Chondrocyte (in vitro differentiated cells): ENCODE results near the gene AKT1. TPM values are rescaled to one million over a fixed set of nuclear protein-coding genes. Genes with fewer than 3 reads are reported as not detected.

Source experiments
- DNase-seq: peaks from one replicate; pipeline ENCODE4 v3.0.0; 2021; ENCODE audit warnings: mixed read lengths, low spot score
- H3K27ac Mint-ChIP-seq: one replicate; pipeline ENCODE4 v1.8.0; 2021; ENCODE audit warnings: mild to moderate bottlenecking, moderate library complexity, mixed read lengths; ENCODE audit not compliant: unreplicated experiment
- H3K27me3 Mint-ChIP-seq: 2 replicates; pipeline ENCODE4 v1.8.0; 2021; ENCODE audit warnings: low read depth, mixed read lengths
- H3K36me3 Mint-ChIP-seq: 2 replicates; pipeline ENCODE4 v1.8.0; 2021; ENCODE audit warnings: low read depth, mixed read lengths
- H3K4me1 Mint-ChIP-seq: 2 replicates; pipeline ENCODE4 v1.8.0; 2021; ENCODE audit warnings: low read depth, mild to moderate bottlenecking, mixed read lengths
- H3K4me3 Mint-ChIP-seq: one replicate; pipeline ENCODE4 v1.8.0; 2021; ENCODE audit warnings: mild to moderate bottlenecking, moderate library complexity, mixed read lengths; ENCODE audit not compliant: unreplicated experiment
- H3K9me3 Mint-ChIP-seq: 2 replicates; pipeline ENCODE4 v1.8.0; 2021; ENCODE audit warnings: low read depth, mixed read lengths
- total RNA-seq: library from RNA; stranded (reverse); gene quantifications from 3 replicates; pipeline ENCODE4 v1.2.1, GENCODE V29; 2021
- TF ChIP-seq, protein P1 (sequence below): fragments of 200-600 bp; sonication (generic); IDR thresholded peaks from 2 replicates; pipeline ENCODE4 v1.5.0; 2021; ENCODE audit warnings: antibody characterized with exemption, mild to moderate bottlenecking, moderate library complexity

The AKT1 gene
- total RNA-seq, 1 donor from 2014 or later, result 156 TPM

DNA sequence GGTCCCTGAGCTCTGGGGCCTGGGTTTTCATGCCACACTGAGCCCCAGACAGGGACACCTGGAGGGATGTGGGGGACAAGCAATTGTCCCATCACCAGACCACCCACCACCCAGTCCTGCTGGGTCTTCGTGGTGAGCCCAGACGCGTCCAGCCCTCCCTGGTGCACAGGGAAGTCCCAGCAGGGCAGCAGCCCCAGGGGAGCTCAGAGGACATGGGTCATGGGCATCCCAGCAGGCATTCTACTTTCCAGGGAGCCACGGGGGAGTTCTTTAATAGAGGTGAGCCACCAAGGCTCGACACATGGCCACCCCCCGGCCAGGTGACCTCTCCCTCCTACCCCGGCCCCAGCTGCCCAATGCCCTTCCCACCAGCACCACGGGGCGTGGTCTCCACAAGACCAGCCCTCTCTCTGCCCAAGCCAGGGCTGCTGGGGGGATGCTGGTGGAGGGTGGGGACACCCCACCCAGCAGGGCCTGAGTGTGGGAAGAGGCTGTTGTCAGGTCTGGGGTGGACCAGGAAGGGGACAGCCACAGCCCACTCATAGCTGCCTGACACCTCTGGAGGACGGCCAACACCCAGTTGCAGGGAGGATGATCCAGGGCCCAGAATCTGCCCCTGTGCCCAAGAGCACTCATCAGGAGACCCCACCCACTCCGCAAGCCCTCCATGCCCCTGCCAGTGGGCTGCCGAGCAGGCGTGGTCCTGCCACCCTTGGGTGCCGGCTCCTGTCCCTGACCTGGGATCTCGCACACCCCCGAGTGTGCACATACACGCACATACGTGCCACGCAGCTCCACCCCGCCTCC, 14.1 kb downstream of the AKT1 start:
- TF ChIP-seq, protein P1, sequence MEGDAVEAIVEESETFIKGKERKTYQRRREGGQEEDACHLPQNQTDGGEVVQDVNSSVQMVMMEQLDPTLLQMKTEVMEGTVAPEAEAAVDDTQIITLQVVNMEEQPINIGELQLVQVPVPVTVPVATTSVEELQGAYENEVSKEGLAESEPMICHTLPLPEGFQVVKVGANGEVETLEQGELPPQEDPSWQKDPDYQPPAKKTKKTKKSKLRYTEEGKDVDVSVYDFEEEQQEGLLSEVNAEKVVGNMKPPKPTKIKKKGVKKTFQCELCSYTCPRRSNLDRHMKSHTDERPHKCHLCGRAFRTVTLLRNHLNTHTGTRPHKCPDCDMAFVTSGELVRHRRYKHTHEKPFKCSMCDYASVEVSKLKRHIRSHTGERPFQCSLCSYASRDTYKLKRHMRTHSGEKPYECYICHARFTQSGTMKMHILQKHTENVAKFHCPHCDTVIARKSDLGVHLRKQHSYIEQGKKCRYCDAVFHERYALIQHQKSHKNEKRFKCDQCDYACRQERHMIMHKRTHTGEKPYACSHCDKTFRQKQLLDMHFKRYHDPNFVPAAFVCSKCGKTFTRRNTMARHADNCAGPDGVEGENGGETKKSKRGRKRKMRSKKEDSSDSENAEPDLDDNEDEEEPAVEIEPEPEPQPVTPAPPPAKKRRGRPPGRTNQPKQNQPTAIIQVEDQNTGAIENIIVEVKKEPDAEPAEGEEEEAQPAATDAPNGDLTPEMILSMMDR, result no peak
- H3K9me3 Mint-ChIP-seq, result no peaks in the 10 kb centered on the region
- no peak overlapping the region for H3K4me3 Mint-ChIP-seq
- no peaks in the 10 kb centered on the region for H3K4me1 Mint-ChIP-seq
- H3K36me3 Mint-ChIP-seq, result peaks cover 1% of the 10 kb centered on the region
- H3K27me3 Mint-ChIP-seq, result no peaks in the 10 kb centered on the region
- no peak overlapping the region for H3K27ac Mint-ChIP-seq
- DNase-seq, result no peak

DNA sequence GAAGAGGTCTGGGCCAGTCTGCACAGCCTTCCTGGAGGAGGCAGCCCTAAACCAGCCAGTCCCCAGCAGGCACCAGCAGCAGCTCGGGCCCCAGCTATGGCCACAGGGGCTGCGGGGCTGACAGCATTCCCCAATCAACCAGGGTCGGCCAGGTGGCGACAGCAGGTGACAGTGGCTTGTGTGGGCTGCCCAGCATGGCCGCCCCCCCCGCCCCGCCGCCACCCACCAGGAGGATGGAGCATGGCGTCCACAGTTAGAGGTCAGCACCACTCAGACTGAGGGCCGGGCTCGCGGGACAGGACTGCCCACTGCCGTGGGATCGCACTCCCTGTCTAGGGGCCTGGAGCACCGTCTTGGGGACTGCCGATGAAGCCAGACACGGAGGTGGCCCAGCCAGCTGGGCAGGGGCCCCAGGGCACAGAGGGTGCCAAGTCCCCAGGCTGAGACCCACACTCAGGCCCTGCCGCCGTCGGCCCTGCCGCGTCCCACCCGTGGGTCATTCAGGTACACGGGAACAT, 15.0 kb downstream of the AKT1 start:
- Mint-ChIP-seq H3K9me3 (no peaks in the 10 kb centered on the region), H3K27me3 (no peaks in the 10 kb centered on the region), H3K4me3 (no peak overlapping the region), H3K27ac (no peak overlapping the region), H3K36me3 (peaks cover 1% of the 10 kb centered on the region), H3K4me1 (no peaks in the 10 kb centered on the region)
- DNase-seq, result no peak
- TF ChIP-seq, protein P1, result no peak

DNA sequence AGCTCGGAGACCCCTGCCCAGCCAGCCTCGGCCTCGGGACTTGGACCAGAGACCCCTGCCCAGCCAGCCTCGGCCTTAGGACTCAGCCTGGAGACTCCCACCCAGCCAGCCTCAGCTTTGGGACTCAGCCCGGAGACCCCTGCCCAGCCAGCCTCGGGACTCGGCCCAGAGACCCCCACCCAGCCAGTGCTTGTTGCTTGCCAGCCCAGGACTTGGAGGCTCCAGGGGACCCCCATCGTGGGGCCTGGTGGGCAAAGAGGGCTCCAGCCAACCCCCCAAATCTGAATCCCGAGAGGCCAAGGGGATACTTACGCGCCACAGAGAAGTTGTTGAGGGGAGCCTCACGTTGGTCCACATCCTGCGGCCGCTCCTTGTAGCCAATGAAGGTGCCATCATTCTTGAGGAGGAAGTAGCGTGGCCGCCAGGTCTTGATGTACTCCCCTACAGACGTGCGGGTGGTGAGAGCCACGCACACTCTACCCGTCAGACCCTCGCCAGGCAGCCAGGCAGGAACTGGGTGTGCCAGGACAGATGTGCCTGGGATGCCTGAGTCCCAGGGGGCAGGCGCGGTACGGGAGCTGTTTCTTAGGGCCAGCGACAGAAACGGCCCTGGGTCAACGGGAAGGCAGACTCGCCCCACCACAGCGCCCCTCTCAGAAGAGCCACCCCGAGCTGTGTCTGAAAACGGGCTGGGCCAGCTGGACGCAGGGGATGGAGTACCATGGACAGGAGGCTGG, 15.6 kb downstream of the AKT1 start:
- H3K4me3 Mint-ChIP-seq, result no peak overlapping the region
- H3K9me3 Mint-ChIP-seq, result no peaks in the 10 kb centered on the region
- H3K27me3 Mint-ChIP-seq, result no peaks in the 10 kb centered on the region
- TF ChIP-seq, protein P1, result no peak
- DNase-seq, result no peak
- no peaks in the 10 kb centered on the region for H3K4me1 Mint-ChIP-seq
- peaks cover 1% of the 10 kb centered on the region for H3K36me3 Mint-ChIP-seq
- no peak overlapping the region for H3K27ac Mint-ChIP-seq

DNA sequence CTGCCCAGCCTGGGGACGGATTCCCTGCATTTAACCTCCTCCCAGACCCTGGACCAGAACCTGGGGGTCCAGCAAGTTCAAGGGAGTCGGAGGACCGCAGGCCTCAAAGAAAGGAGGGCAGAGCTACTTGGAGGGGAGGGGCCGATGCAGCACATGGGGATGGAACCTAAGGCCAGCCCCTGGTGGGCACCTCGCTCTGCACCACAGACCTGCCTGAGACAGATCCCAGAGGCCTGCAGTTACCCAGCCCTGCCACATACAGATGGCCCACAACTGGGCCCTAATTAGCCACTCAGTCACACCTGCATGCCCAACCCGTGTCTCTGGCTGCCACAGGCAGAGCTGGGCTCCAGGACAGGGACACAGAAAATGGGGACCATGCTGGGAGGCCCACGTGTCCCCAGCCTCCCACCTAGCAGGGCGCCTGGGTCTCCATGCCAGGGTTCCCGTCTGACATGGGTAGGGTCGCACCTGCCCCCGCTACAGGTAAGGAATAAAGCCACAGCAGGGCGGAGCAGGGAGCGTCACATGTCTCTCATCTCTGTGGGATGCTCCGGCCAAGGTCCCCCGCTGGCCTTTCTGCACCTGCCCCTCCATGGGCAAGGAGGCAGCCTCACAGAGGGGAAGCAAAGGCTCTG, 16.7 kb downstream of the AKT1 start:
- Mint-ChIP-seq H3K4me3 (no peak overlapping the region), H3K4me1 (no peaks in the 10 kb centered on the region), H3K27ac (no peak overlapping the region), H3K36me3 (peaks cover 1% of the 10 kb centered on the region), H3K27me3 (no peaks in the 10 kb centered on the region), H3K9me3 (no peaks in the 10 kb centered on the region)
- no peak for DNase-seq
- TF ChIP-seq, protein P1, result no peak

DNA sequence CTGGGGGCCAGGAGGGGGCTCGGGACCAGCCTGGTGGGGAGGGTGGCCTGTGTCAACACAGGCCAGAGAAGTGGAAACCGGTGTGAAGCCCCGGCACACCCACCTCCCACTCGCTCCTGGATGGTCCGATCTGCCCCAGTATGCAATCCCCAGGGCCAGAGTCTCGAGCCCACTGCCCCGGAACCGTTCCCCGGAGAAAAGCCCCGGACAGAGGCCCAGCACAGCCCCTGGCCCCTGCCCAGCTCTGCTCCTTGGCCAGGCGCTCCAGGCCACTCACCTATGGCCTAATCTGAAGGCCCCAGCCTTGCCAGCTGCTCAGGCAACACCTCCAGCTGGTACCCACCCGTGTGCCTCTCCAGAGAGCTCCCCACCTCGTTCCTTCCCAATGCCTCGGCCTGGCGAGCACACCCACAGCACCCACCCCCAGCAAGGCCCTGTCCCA, 17.7 kb downstream of the AKT1 start:
- DNase-seq, result no peak
- no peaks in the 10 kb centered on the region for H3K9me3 Mint-ChIP-seq
- H3K27me3 Mint-ChIP-seq, result no peaks in the 10 kb centered on the region
- TF ChIP-seq, protein P1, result no peak
- H3K4me3 Mint-ChIP-seq, result no peak overlapping the region
- no peak overlapping the region for H3K27ac Mint-ChIP-seq
- H3K4me1 Mint-ChIP-seq, result no peaks in the 10 kb centered on the region
- H3K36me3 Mint-ChIP-seq, result peaks cover 1% of the 10 kb centered on the region
